HG03565 (cell line): ENCODE measurements around the gene HAUS2.

Source experiments
- ATAC-seq: cut with Tn5 transposase; IDR thresholded peaks from one replicate; pipeline ENCODE4 v1.9.1; 2021; ENCODE audit warnings: mild to moderate bottlenecking, moderate library complexity; ENCODE audit not compliant: unreplicated experiment

HAUS2 gene

DNA sequence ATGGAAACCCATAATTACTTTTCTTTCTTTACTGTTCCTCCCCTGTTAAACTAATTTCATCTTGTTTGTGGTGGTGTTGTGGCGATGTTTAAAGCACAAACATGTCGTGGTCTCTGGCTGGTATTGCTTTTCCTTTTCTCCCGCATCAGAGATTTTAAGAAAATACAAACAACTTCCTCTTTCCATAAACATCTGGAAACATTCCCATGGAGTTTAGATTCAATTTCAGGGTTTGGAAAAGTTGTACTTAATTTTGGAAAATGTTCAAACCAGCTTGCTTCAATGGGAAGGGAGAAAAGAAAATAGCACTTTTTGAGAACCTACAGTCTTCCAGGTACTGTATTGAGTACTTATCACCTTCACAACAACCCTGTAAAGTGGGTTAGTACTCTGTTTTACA lies 57.2 kb downstream of the HAUS2 start:
- no peak for ATAC-seq

DNA sequence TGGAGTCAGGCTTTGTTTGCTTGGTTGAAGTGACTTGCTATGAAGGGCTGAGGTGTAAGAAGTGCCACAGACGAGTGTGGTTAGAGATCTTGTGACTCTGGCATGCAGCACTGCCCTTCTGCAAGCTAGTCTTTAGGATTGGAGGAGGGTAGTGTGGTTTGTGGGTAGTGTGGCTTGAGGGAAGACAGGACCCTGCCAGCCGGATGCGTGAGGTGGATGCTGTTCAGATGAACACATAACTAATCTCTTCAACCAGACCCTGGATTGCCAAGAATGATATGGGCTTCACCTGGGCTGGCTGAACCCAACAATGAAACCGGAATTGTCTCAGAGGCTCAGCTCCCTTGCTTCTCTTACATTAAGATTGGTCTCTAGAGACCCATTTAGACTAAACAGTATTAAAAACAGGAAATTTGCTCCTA lies 59.5 kb downstream of the HAUS2 start:
- no peak for ATAC-seq

DNA sequence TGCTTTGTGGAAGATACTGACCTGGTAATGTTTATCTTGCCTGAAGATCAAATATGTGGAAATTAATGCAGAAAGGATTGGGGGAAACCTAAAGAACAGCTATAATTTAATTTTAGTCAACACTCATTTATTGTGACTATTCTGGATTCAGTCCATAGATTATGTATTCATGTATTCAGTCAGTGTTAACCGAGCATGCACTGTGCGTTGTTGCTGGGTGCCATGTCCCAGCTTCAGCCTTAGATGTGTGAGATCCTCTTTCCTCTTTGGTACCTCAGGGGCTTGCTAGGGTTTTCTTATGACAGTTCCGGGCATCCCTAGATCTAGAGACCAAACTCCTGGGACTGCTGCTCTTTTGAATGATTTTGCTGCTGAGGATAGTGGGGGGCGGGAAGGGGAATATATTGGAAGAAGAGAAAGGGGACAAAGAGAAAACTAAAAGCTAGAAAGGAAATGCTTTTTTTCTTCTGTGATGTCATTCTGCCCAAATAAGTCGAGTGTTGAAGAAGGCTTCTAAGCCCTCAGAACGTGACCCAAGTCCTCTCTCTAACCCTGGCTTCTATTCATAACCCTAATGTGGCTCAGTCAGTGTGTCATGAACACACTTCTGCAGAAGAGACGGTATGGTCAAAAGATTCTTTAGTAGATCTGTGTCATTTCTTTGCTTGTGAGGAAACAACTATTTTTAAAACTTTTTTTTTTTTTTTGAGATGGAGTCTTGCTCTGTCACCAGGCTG lies 60.3 kb downstream of the HAUS2 start:
- ATAC-seq, result no peak

DNA sequence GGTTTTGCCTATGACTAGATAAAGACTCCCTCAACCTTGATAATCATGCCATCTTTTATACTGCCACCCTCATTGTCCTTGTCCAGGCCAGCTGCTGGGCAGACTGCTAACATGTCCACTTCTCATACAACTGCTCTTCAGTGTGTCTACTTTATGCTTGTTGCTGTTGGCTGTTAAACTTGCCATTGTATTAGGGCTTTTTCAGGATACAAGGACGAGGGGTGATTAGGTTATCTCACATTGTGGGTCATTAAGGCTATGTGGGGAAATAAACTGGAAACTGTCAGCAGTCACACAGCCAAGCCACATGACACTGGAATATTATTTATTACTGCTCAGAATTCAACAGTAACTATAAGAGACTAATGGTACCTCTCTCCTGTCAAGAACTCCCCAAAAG lies 62.9 kb downstream of the HAUS2 start:
- no peak for ATAC-seq

DNA sequence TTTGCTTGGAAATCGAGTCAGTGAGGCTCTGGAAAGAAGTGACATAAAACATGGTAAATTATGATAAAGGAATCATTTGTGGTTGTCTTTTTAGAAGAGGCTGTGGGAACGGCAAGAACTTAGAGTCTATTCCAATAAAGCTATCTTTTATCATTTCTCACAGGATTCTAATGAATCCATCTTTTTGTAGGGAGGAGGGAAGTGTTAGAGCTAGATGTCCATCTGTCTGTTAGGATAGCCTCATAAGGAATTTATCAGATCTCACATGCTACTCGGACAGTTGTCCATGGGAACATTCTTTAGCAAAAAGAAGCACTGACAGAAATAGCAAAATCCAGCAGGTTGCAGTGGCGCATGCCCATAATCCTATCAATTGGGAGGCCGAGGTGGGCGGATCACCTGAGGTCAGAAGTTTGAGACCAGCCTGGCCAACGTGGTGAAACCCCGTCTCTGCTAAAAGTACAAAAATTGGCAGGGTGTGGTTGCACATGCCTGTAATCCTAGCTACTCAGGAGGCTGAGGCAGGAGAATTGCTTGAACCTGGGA lies 63.8 kb downstream of the HAUS2 start:
- no peak for ATAC-seq

DNA sequence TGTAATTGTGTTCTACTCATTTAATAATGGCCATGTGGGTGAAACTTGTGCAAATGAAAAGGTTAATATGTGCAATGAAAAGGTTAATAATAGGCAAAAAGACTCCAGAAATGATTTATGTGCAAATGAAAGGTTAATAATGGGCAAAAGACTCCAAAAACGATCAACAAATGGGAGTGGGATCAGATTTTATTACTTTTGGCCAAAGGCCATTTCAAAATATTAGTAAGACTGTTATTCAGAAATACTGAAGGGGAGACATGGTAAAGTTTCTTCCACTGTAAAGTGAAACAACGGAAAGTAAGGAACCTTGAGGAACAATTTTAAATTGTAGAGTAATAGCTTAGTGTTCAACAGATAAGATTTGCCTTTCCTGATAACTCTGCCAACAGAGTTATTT lies 67.5 kb downstream of the HAUS2 start:
- ATAC-seq, result no peak
